Cardiac fibroblast (primary cell): ENCODE data around the gene COPS7B.
A peak's percentile ranks its signal among the peaks of the same experiment; 100 is the strongest.
"Not testable (repeated sequence)": the region's sequence is repeated elsewhere in the genome, so short reads cannot be mapped to it uniquely, and the experiment has no call there.

Source experiments
- DNase-seq, 2 donors: peaks; one replicate each; pipeline versions ENCODE4 v3.0.0 to v3.0.0-alpha.2; 2010; ENCODE audit warnings: low read depth in 2 of 2
- H3K4me3 ChIP-seq, 2 donors: replicated peaks in 1 of 2; 1 replicate in 1 of 2; 2 replicates in 1 of 2; pipeline ENCODE4 v1.5.1; 2011; ENCODE audit warnings: low read depth in 2 of 2, low read length in 2 of 2, mild to moderate bottlenecking in 2 of 2, moderate library complexity in 1 of 2
- CTCF ChIP-seq: IDR thresholded peaks from one replicate; pipeline ENCODE4 v1.5.1; 2011; ENCODE audit warnings: low read depth, mild to moderate bottlenecking, low read length, inconsistent platforms

COPS7B gene

GRCh38 chr2:231786177-231786916, at the start of gene COPS7B:
TSS of gene COPS7B (plus strand) at chr2:231786445. CDS start at chr2:231788571, 2,126 bp downstream.
- peak within 1 kb of the TSS; percentile 69 to 90 for H3K4me3 ChIP-seq
- TF ChIP-seq CTCF, result peak; percentile 47
- peak; percentile 83 to 86 for DNase-seq

DNA sequence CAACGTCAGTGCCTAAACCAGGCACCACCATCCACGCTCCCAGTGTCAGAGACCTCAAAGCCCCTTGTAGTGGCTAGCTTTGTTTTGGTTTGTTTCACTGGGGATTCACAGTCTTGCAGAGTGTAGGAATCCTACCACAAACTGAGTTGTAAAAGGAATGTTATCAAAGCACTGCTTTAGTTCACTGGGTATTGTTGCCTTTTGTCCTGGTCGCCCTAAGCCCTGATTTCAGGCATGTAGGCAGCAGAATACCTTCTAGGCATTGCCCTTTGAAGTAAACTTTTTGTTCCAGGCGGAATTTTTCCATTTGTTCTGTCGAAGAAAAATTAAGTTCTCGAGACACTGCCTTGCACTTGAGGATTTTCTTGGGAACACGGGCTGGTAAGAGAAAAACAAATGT, 48.5 kb upstream of the COPS7B start:
- H3K4me3 ChIP-seq, result no peak overlapping the region
- no peak for DNase-seq
- TF ChIP-seq CTCF, result no peak

DNA sequence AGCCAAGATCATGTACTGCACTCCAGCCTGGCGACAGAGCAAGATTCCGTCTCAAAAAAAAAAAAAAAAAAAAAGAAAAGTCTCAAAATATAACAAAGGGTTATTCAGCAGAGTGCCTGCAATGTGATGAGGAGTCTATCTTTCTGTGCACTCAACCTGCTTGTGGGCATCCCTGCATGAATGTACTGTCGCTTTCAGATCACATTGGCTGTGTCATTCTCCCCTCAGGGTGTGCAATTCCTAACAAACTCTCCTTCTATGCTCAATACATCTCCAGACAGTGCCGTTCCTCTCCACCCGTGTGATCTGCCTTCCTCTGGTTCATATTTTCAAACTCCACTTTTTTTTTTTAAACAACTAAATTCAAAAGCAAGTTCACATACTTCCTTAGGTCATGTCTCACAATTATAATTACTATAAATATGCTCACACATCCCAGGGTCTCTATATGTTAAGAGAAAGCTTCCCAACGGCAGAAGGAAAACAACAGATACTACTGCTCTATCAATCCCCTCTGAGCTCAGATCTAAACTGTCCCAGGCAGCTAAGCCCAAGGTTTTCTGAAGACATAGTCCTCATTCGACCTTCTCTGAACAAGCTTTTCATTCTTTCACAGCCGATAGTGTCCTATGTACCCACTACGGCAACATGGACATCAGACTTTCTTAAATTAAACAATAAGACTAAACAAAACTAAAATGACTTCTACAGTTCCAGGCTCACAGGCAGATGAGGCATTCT, 42.7 kb upstream of the COPS7B start:
- no peak for DNase-seq
- H3K4me3 ChIP-seq, result no peak overlapping the region
- TF ChIP-seq CTCF, result no peak

- DNase-seq, result no peak
- H3K4me3 ChIP-seq, result no peak overlapping the region
- TF ChIP-seq CTCF, result no peak
Measured at GRCh38 chr2:231745303-231746038, 40.8 kb upstream of the COPS7B start.

DNA sequence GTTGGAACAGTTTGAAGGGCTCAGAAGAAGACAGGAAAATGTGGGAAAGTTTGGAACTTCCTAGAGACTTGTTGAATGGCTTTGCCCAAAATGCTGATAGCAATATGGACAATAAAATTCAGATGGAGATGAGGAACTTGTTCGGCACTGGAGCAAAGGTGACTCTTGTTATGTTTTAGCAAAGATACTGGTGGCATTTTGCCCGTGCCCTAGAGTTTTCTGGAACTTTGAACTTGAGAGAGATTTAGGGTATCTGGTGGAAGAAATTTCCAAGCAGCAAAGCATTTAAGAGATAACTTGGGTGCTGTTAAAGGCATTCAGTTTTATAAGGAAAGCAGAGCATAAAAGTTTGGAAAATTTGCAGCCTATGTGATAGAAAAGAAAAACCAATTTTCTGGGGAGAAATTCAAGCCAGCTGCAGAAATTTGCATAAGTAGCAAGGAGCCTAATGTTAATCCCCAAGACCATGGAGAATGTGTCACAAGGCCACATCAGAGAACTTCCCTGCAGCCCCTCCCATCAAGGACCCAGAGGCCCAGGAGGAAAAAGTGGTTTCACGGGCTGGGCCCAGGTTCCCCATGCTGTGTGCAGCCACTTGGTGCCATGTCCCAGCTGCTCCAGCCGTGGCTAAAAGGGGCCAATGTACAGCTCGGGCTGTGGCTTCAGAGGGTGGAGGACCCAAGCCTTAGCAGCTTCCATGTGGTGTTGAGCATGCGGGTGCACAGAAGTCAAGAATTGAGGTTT, 37.9 kb upstream of the COPS7B start:
- not testable (repeated sequence) for H3K4me3 ChIP-seq, DNase-seq

- H3K4me3 ChIP-seq, DNase-seq: not testable (repeated sequence)
Measured at GRCh38 chr2:231749016-231749415, 37.2 kb upstream of the COPS7B start.

- no peak for DNase-seq
- no peak overlapping the region for H3K4me3 ChIP-seq
- TF ChIP-seq CTCF, result no peak
Measured at GRCh38 chr2:231751042-231751815, 35.0 kb upstream of the COPS7B start.
